GM12865 (cell line): Measurements from ENCODE around the gene MED16.
"Not testable (repeated sequence)": the region's sequence is repeated elsewhere in the genome, so short reads cannot be mapped to it uniquely, and the experiment has no call there.

Experiments used
- DNase-seq: peaks from one replicate; pipeline ENCODE4 v3.0.0; 2010; ENCODE audit warnings: low read depth
- H3K4me3 ChIP-seq: 2 replicates; pipeline ENCODE4 v1.5.1; 2011; ENCODE audit warnings: mild to moderate bottlenecking, low read depth, low read length, control low read depth
- CTCF ChIP-seq: IDR thresholded peaks from 2 replicates; pipeline ENCODE4 v1.5.1; 2011; ENCODE audit warnings: low read length, control low read depth, low read depth, inconsistent platforms; ENCODE audit not compliant: insufficient read depth; ENCODE audit errors: missing control alignments

MED16 gene

GRCh38 chr19:852136-853013, 40.6 kb downstream of the MED16 start, which contains the start of gene ELANE:
Gene ELANE (plus strand): TSS chr19:852303. CDS start chr19:852329, 26 bp downstream.
- no peak for DNase-seq
- H3K4me3 ChIP-seq, result no peak within 1 kb of the TSS
- TF ChIP-seq CTCF, result no peak

DNA sequence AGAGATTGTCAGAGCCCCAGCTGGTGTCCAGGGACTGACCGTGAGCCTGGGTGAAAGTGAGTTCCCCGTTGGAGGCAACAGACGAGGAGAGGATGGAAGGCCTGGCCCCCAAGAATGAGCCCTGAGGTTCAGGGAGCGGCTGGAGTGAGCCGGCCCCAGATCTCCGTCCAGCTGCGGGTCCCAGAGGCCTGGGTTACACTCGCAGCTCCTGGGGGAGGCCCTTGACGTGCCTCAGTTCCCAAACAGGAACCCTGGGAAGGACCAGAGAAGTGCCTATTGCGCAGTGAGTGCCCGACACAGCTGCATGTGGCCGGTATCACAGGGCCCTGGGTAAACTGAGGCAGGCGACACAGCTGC, 42.0 kb downstream of the MED16 start:
- no peak overlapping the region for H3K4me3 ChIP-seq

GRCh38 chr19:850221-850978, 42.6 kb downstream of the MED16 start:
- no peak for TF ChIP-seq CTCF
- no peak for DNase-seq
- no peak overlapping the region for H3K4me3 ChIP-seq

More for the DNA sequence above, 42.0 kb downstream of the MED16 start:
- DNase-seq, result no peak
- TF ChIP-seq CTCF, result no peak

DNA sequence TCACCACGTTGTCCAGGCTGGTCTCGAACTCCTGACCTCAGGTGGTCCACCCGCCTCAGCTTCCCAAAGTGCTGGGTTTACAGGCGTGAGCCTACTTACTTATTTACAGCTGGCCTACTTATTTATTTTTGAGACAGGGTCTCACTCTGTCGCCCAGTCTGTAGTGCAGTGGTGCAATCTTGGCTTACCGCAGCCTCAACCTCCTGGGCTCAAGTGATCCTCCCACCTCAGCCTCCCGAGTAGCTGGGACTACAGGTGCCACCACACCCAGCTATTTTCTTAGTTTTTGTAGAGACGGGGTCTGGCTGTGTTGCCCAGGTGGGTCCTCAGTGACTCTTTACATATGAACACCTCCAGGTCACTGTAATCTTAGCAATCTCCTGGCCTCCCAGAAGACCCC, 43.8 kb downstream of the MED16 start:
- DNase-seq, H3K4me3 ChIP-seq: not testable (repeated sequence)

- DNase-seq, result no peak
- H3K4me3 ChIP-seq, result no peak overlapping the region
- no peak for TF ChIP-seq CTCF
Measured at GRCh38 chr19:848386-848921, 44.5 kb downstream of the MED16 start.

GRCh38 chr19:845707-846521, 47.1 kb downstream of the MED16 start:
- no peak overlapping the region for H3K4me3 ChIP-seq
- TF ChIP-seq CTCF, result no peak
- DNase-seq, result no peak
